PC-9 (cell line): Measurements from ENCODE around the gene RBM33.

Experiments used
- CTCF ChIP-seq: fragments of 200-600 bp; sonication (generic); conservative IDR thresholded peaks from 2 replicates; pipeline ENCODE4 v1.6.1; 2017; ENCODE audit warnings: mixed run types, antibody characterized with exemption, mild to moderate bottlenecking, moderate library complexity
- EZH2 ChIP-seq: fragments of 200-600 bp; sonication (generic); IDR thresholded peaks from 2 replicates; pipeline ENCODE4 v1.8.0; 2017; ENCODE audit warnings: antibody characterized with exemption, low read depth

GRCh38 chr7:155660059-155660757 lies 15.7 kb downstream of the RBM33 start:
- TF ChIP-seq EZH2 (no peak), CTCF (no peak)
